ENCODE data around the gene PKN1. TPM values are rescaled to one million over a fixed set of nuclear protein-coding genes. Genes with fewer than 3 reads are reported as not detected.
A peak's percentile ranks its signal among the peaks of the same experiment; 100 is the strongest.

The PKN1 gene
- total RNA-seq, 2 experiments from 2014 or later = 171 TPM

GRCh38 chr19:14477418-14478112, 44.5 kb downstream of the PKN1 start:
- peaks cover 19 to 20% of the 10 kb centered on the region in 2 experiments for H3K27me3 ChIP-seq (ENCODE audit: control insufficient read depth in 1 of 2, insufficient read depth in 2 of 2, low read length in 2 of 2)
- TF ChIP-seq, protein P1, sequence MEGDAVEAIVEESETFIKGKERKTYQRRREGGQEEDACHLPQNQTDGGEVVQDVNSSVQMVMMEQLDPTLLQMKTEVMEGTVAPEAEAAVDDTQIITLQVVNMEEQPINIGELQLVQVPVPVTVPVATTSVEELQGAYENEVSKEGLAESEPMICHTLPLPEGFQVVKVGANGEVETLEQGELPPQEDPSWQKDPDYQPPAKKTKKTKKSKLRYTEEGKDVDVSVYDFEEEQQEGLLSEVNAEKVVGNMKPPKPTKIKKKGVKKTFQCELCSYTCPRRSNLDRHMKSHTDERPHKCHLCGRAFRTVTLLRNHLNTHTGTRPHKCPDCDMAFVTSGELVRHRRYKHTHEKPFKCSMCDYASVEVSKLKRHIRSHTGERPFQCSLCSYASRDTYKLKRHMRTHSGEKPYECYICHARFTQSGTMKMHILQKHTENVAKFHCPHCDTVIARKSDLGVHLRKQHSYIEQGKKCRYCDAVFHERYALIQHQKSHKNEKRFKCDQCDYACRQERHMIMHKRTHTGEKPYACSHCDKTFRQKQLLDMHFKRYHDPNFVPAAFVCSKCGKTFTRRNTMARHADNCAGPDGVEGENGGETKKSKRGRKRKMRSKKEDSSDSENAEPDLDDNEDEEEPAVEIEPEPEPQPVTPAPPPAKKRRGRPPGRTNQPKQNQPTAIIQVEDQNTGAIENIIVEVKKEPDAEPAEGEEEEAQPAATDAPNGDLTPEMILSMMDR (IDR thresholded peaks at IDR 0.05) = no peak
- DNase-seq (no peak), ATAC-seq (ENCODE audit: poor library complexity) (no peak)
- Mint-ChIP-seq H3K27ac (no peak overlapping the region), H3K4me1 (ENCODE audit: low read depth) (peaks cover 31% of the 10 kb centered on the region), H3K36me3 (ENCODE audit: low read depth) (no peaks in the 10 kb centered on the region), H3K9me3 (no peaks in the 10 kb centered on the region), H3K27me3 (peaks cover 29% of the 10 kb centered on the region), H3K4me3 (no peak overlapping the region)
- no peak overlapping the region for H3K27ac ChIP-seq (ENCODE audit: low read depth in 1 of 2, low read length in 2 of 2)
- CTCF ChIA-PET = no interaction called here
- intact Hi-C loops (cut with DNase I, micrococcal nuclease) = loop anchor here in 1 of 2 experiments (10.0 kb wide), 1 partner anchor 593 kb away; no protein-coding TSS in a partner anchor
- peaks cover 35% of the 10 kb centered on the region for H3K4me1 ChIP-seq (ENCODE audit: insufficient read depth, low read length)
- H3K4me3 ChIP-seq (ENCODE audit: low read length) = no peak overlapping the region
- POLR2A ChIA-PET = interaction anchor here (1.7 kb wide), 1 partner anchor 341 kb away, joined by 5 read pairs; the partner anchor contains the start of gene ASF1B
- peaks cover 32% of the 10 kb centered on the region for H3K36me3 ChIP-seq (ENCODE audit: insufficient read depth, low read length)
- peaks cover 0 to 2% of the 10 kb centered on the region in 2 experiments for H3K9me3 ChIP-seq (ENCODE audit: control insufficient read depth in 1 of 2, insufficient read depth in 1 of 2, low read length in 2 of 2)

DNA sequence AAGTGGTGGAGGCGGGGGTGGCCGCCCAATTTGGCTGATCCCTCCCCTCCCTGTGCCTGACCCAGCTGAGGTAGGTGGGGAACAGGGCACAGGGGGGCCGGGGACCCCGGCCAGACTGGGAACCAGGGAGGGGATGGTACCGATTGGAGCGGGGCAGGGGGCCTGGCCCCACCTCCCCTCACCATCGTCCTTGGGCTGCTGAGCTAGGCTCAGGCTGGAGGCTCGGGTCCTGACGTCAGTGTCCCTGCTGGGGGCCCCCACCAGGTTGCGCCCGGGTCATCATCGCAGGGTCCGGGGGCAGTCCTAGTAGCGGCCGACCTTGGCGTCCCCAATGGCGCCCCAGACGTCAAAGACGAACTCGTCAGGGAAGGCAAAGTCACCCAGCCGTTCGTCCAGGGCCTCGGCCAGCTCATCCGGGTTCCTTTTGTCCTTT, 45.0 kb downstream of the PKN1 start:
- Mint-ChIP-seq H3K27me3 (peaks cover 24% of the 10 kb centered on the region), H3K36me3 (ENCODE audit: low read depth) (no peaks in the 10 kb centered on the region), H3K4me1 (ENCODE audit: low read depth) (peaks cover 25% of the 10 kb centered on the region), H3K9me3 (no peaks in the 10 kb centered on the region), H3K27ac (no peak overlapping the region), H3K4me3 (no peak overlapping the region)
- Histone ChIP-seq H3K4me3 (ENCODE audit: low read length) (no peak overlapping the region), H3K4me1 (ENCODE audit: insufficient read depth, low read length) (peaks cover 30% of the 10 kb centered on the region), H3K9me3 (ENCODE audit: control insufficient read depth in 1 of 2, insufficient read depth in 1 of 2, low read length in 2 of 2) (no peaks in the 10 kb centered on the region), H3K27me3 (ENCODE audit: control insufficient read depth in 1 of 2, insufficient read depth in 2 of 2, low read length in 2 of 2) (peaks cover 13 to 14% of the 10 kb centered on the region in 2 experiments), H3K36me3 (ENCODE audit: insufficient read depth, low read length) (peaks cover 32% of the 10 kb centered on the region), H3K27ac (ENCODE audit: low read depth in 1 of 2, low read length in 2 of 2) (no peak overlapping the region)
- TF ChIP-seq, protein P1 (IDR thresholded peaks at IDR 0.05) = no peak
- no peak for ATAC-seq (ENCODE audit: poor library complexity)
- CTCF ChIA-PET = interaction anchor here (0.8 kb wide), 1 partner anchor 116 kb away, joined by 3 read pairs; no protein-coding TSS in a partner anchor
- DNase-seq = peak in 1 of 14 experiments; percentile 35
- intact Hi-C loops (cut with DNase I, micrococcal nuclease) = loop anchor here in 1 of 2 experiments (10.0 kb wide), 1 partner anchor 593 kb away; no protein-coding TSS in a partner anchor
- POLR2A ChIA-PET = interaction anchor here (1.7 kb wide), 1 partner anchor 341 kb away, joined by 5 read pairs; the partner anchor contains the start of gene ASF1B

- Histone ChIP-seq H3K4me1 (ENCODE audit: insufficient read depth, low read length) (peaks cover 27% of the 10 kb centered on the region), H3K36me3 (ENCODE audit: insufficient read depth, low read length) (peaks cover 32% of the 10 kb centered on the region), H3K27ac (ENCODE audit: low read depth in 1 of 2, low read length in 2 of 2) (no peak overlapping the region), H3K27me3 (ENCODE audit: control insufficient read depth in 1 of 2, insufficient read depth in 2 of 2, low read length in 2 of 2) (peaks cover 8 to 10% of the 10 kb centered on the region in 2 experiments), H3K9me3 (ENCODE audit: control insufficient read depth in 1 of 2, insufficient read depth in 1 of 2, low read length in 2 of 2) (no peaks in the 10 kb centered on the region), H3K4me3 (ENCODE audit: low read length) (no peak overlapping the region)
- Mint-ChIP-seq H3K36me3 (ENCODE audit: low read depth) (no peaks in the 10 kb centered on the region), H3K9me3 (no peaks in the 10 kb centered on the region), H3K27ac (no peak overlapping the region), H3K4me1 (ENCODE audit: low read depth) (peaks cover 22% of the 10 kb centered on the region), H3K4me3 (no peak overlapping the region), H3K27me3 (peaks cover 19% of the 10 kb centered on the region)
- CTCF ChIA-PET = interaction anchor here (0.6 to 2.0 kb wide), 13 partner anchors 12 to 331 kb away, joined by 3 to 6 read pairs (median 3); partner anchors contain the start of genes DNAJB1 and GIPC1
- POLR2A ChIA-PET = interaction anchor here (1.0 to 2.5 kb wide), 3 partner anchors 39 to 343 kb away, joined by 3 to 9 read pairs (median 4); partner anchors contain the start of genes ASF1B and DNAJB1
- TF ChIP-seq, protein P1 (IDR thresholded peaks at IDR 0.05) = no peak
- no peak for ATAC-seq (ENCODE audit: poor library complexity)
- DNase-seq = no peak
- intact Hi-C loops (cut with DNase I, micrococcal nuclease) = loop anchor here in 1 of 2 experiments (10.0 kb wide), 1 partner anchor 595 kb away; no protein-coding TSS in a partner anchor
Measured at GRCh38 chr19:14479309-14479974, 46.3 kb downstream of the PKN1 start.
